Glomerular endothelial cell (primary cell): Measurements from ENCODE around the gene FOXP1. TPM values are rescaled to one million over a fixed set of nuclear protein-coding genes. Genes with fewer than 3 reads are reported as not detected.

Source experiments
- DNase-seq: peaks from one replicate; pipeline ENCODE4 v3.0.0-alpha.2; 2011; ENCODE audit warnings: low read depth, low spot score; ENCODE audit errors: extremely low read depth
- total RNA-seq: library from RNA; depleted of rRNA; stranded (reverse); fragments of >200 nt; gene quantifications from 2 replicates; pipeline ENCODE4 v1.2.3, GENCODE V29; 2015

Gene FOXP1
- total RNA-seq, 1 donor from 2014 or later = 54.8 TPM

GRCh38 chr3:71142441-71143161, 440.9 kb downstream of the FOXP1 start:
- DNase-seq = no peak

- DNase-seq = no peak
These were observed 443.1 kb downstream of the FOXP1 start for GRCh38 chr3:71140477-71140876.

GRCh38 chr3:71139496-71139895, 444.0 kb downstream of the FOXP1 start:
- no peak for DNase-seq

- DNase-seq = no peak
These were observed 445.1 kb downstream of the FOXP1 start for GRCh38 chr3:71138410-71138809.

- no peak for DNase-seq
These were observed 447.3 kb downstream of the FOXP1 start for GRCh38 chr3:71136276-71136675.

GRCh38 chr3:71135373-71136088, 448.0 kb downstream of the FOXP1 start:
- no peak for DNase-seq

- DNase-seq = no peak
These were observed 449.0 kb downstream of the FOXP1 start for GRCh38 chr3:71134521-71134920.

- DNase-seq = no peak
These were observed 449.7 kb downstream of the FOXP1 start for GRCh38 chr3:71133865-71134264.

GRCh38 chr3:71132995-71133730, 450.4 kb downstream of the FOXP1 start:
- DNase-seq = no peak

GRCh38 chr3:71131375-71132314, 451.9 kb downstream of the FOXP1 start:
- no peak for DNase-seq

- no peak for DNase-seq
These were observed 452.8 kb downstream of the FOXP1 start for GRCh38 chr3:71130471-71131374.

GRCh38 chr3:71129611-71130431, 453.7 kb downstream of the FOXP1 start:
- DNase-seq = no peak

- no peak for DNase-seq
These were observed 454.6 kb downstream of the FOXP1 start for GRCh38 chr3:71128961-71129360.

GRCh38 chr3:71127844-71128243, 455.7 kb downstream of the FOXP1 start:
- DNase-seq = no peak

- DNase-seq = no peak
These were observed 456.3 kb downstream of the FOXP1 start for GRCh38 chr3:71127052-71127831.

GRCh38 chr3:71125738-71126137, 457.8 kb downstream of the FOXP1 start:
- DNase-seq = no peak

- no peak for DNase-seq
These were observed 459.5 kb downstream of the FOXP1 start for GRCh38 chr3:71124048-71124447.

- no peak for DNase-seq
These were observed 460.9 kb downstream of the FOXP1 start for GRCh38 chr3:71122641-71123040.
